NCI-H446 treated with DMSO at 0.1 percent for 48 hours (cell line): ENCODE data around the gene CLDN24.

Source experiments
- DNase-seq: peaks from one replicate; lab custom pipeline; 2025; lab: John Stamatoyannopoulos, UW

Gene CLDN24

DNA sequence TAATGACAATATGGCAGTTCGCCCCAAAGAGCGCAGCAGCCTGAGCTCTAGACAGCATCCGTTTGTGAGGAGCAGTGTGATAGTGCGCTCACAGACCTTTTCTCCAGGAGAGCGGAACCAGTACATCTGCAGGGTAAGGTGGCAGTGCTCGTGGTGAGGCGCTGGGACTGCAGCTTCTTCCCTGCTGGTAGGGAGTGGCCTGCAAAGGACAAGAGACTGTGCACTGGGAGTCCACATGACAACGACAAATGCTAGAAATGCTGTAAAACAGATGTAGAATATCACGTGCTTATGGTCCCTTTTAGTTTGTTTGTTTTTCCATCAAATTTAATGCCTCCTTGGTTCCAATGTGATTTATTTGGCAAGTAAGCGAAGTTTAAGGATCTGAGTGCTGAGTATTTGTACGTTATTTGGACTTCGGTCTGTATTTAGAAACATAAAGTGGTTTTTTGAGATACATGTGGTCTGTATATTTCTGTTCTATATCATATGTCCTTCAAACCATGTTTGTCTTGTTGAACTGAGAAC lies 37.9 kb downstream of the CLDN24 start:
- DNase-seq, result no peak

DNA sequence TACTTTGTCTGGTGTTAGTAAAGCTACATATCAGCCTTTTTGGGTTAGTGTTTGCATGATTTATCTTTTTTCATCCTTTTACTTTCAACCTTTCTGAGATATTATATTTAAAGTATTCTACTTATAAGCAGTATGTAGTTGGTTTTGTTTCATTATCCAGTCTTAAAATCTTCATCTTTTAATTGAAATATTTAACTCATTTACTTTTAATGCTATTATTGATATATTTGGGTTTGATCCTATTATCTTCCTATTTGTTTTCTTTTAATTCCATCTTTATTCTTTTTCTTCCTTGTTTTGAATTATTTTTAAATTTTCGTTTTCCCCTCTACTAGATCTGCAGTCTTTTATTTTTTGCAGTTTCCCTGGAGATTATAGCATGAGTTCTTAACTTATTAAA lies 46.1 kb downstream of the CLDN24 start:
- no peak for DNase-seq

- DNase-seq, result no peak
Observed at GRCh38 chr4:183272384-183272783, 49.8 kb downstream of the CLDN24 start.
